ENCODE measurements around the gene ANKRD26.

Gene ANKRD26

GRCh38 chr10:26969145-26969926, 131.0 kb downstream of the ANKRD26 start:
- no peak overlapping the region for H3K4me3 ChIP-seq (ENCODE audit: low read depth, low read length)
- TF ChIP-seq CTCF (IDR thresholded peaks at IDR 0.05; ENCODE audit: control insufficient read depth, extremely low read depth, insufficient read depth), result no peak
- no peak for DNase-seq (ENCODE audit: low read depth)

GRCh38 chr10:26962835-26963234, 137.5 kb downstream of the ANKRD26 start:
- DNase-seq (ENCODE audit: low read depth), result no peak
- TF ChIP-seq CTCF (IDR thresholded peaks at IDR 0.05; ENCODE audit: control insufficient read depth, extremely low read depth, insufficient read depth), result no peak
- no peak overlapping the region for H3K4me3 ChIP-seq (ENCODE audit: low read depth, low read length)

- no peak for DNase-seq (ENCODE audit: low read depth)
- no peak overlapping the region for H3K4me3 ChIP-seq (ENCODE audit: low read depth, low read length)
- no peak for TF ChIP-seq CTCF (IDR thresholded peaks at IDR 0.05; ENCODE audit: control insufficient read depth, extremely low read depth, insufficient read depth)
These were observed 140.0 kb downstream of the ANKRD26 start for GRCh38 chr10:26960308-26960707.

- no peak for DNase-seq (ENCODE audit: low read depth)
- H3K4me3 ChIP-seq (ENCODE audit: low read depth, low read length), result no peak overlapping the region
- TF ChIP-seq CTCF (IDR thresholded peaks at IDR 0.05; ENCODE audit: control insufficient read depth, extremely low read depth, insufficient read depth), result no peak
These were observed 140.5 kb downstream of the ANKRD26 start for GRCh38 chr10:26959841-26960240.
